ENCODE results near the gene TMEM147. TPM values are rescaled to one million over a fixed set of nuclear protein-coding genes. Genes with fewer than 3 reads are reported as not detected.

TMEM147 gene
- total and polyA plus RNA-seq, 2 donors (not counting 3 experiments of a cell fraction or from before 2014, with no cell fraction given), result 75.8 to 214 TPM

DNA sequence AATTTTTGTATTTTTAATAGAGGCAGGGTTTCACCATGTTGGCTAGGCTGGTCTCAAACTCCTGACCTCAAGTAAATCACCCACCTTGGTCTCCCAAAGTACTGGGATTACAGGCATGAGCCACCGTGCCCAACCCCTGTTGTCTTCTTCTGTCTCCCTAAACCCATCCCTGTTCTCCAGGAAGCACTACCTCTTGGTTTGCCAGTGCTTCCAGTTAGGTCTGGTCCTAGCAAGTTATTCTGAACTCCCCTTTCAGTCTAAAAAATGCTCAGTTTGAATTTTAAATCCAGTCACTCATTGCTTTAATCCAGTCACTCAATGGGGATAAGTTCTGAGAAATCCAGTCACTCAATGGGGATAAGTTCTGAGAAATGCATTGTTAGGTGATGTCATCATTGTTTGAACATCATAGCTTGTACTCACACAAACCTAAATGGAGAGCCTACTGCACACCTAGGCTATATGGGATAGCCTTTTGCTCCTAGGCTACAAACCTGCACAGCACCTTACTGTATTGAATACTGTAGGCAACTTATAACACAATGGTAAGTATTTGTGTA is 26.1 kb downstream of the TMEM147 start:
- TF ChIP-seq POLR2AphosphoS5 (IDR thresholded peaks at IDR 0.05; ENCODE audit: insufficient read depth, low read depth, low read length) (no peak), MYC (IDR thresholded peaks at IDR 0.05; ENCODE audit: low read depth, low read length) (no peak), JUN (IDR thresholded peaks at IDR 0.05; ENCODE audit: borderline replicate concordance, insufficient read depth, insufficient read length, low read depth) (no peak), GATA2 (IDR thresholded peaks at IDR 0.05; ENCODE audit: insufficient read depth, insufficient read length, low read depth, low read length) (no peak), FOS (IDR thresholded peaks at IDR 0.05; ENCODE audit: borderline replicate concordance, insufficient read depth, low read length) (no peak), EZH2 (IDR thresholded peaks at IDR 0.05; ENCODE audit: borderline replicate concordance, low read depth, low read length, severe bottlenecking) (no peak), POLR2A (IDR thresholded peaks at IDR 0.05; ENCODE audit: low read depth, low read length) (no peak)
- TF ChIP-seq, protein P1, sequence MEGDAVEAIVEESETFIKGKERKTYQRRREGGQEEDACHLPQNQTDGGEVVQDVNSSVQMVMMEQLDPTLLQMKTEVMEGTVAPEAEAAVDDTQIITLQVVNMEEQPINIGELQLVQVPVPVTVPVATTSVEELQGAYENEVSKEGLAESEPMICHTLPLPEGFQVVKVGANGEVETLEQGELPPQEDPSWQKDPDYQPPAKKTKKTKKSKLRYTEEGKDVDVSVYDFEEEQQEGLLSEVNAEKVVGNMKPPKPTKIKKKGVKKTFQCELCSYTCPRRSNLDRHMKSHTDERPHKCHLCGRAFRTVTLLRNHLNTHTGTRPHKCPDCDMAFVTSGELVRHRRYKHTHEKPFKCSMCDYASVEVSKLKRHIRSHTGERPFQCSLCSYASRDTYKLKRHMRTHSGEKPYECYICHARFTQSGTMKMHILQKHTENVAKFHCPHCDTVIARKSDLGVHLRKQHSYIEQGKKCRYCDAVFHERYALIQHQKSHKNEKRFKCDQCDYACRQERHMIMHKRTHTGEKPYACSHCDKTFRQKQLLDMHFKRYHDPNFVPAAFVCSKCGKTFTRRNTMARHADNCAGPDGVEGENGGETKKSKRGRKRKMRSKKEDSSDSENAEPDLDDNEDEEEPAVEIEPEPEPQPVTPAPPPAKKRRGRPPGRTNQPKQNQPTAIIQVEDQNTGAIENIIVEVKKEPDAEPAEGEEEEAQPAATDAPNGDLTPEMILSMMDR (IDR thresholded peaks at IDR 0.05; ENCODE audit: extremely low read depth in 1 of 2, insufficient read depth in 1 of 2, low read depth in 1 of 2, low read length in 2 of 2), result no peak
- TF ChIP-seq, protein P2, sequence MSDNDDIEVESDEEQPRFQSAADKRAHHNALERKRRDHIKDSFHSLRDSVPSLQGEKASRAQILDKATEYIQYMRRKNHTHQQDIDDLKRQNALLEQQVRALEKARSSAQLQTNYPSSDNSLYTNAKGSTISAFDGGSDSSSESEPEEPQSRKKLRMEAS (IDR thresholded peaks at IDR 0.05; ENCODE audit: insufficient read depth, insufficient read length), result no peak
- dilution Hi-C loops (cut with MboI; ENCODE audit: extremely low pct_ligation_motif_present, low sequenced_read_pairs), result no loop called here
- FAIRE-seq (no peak), DNase-seq (ENCODE audit: low read depth, low spot score) (no peak)
- H4K20me1 ChIP-seq (replicated peaks; ENCODE audit: control insufficient read depth, extremely low read depth, insufficient read depth, low read length), result no peaks in the 10 kb centered on the region
- no peaks in the 10 kb centered on the region for H3K27me3 ChIP-seq (ENCODE audit: control insufficient read depth in 2 of 2, insufficient read depth in 2 of 2, low read length in 2 of 2)
- no peak overlapping the region for H2AFZ ChIP-seq (ENCODE audit: low read depth, low read length)
- intact Hi-C loops (cut with micrococcal nuclease), result no loop called here
- no peak overlapping the region for H3K4me2 ChIP-seq (ENCODE audit: insufficient read depth, low read length)
- H3K9me1 ChIP-seq (replicated peaks; ENCODE audit: control insufficient read depth, extremely low read depth, insufficient read depth, low read length), result no peaks in the 10 kb centered on the region
- H3K4me3 ChIP-seq (replicated peaks in 1 of 3; ENCODE audit: insufficient read depth in 1 of 3, low read depth in 1 of 3, low read length in 3 of 3), result no peak overlapping the region
- no peaks in the 10 kb centered on the region for H3K4me1 ChIP-seq (ENCODE audit: control insufficient read depth, extremely low read depth, insufficient read depth, low read length)
- no peaks in the 10 kb centered on the region for H3K9me3 ChIP-seq (replicated peaks; ENCODE audit: control insufficient read depth, insufficient read depth, low read length)
- no peaks in the 10 kb centered on the region for H3K36me3 ChIP-seq (ENCODE audit: control insufficient read depth in 2 of 2, extremely low read depth in 1 of 2, insufficient read depth in 2 of 2, low read length in 2 of 2)
- no peaks in the 10 kb centered on the region for H3K79me2 ChIP-seq (ENCODE audit: control insufficient read depth, insufficient read depth, low read length)
- ChIA-PET POLR2A (no interaction called here), CTCF (interaction anchor here (0.6 kb wide), 1 partner anchor 15 kb away, joined by 3 read pairs; no protein-coding TSS in a partner anchor)
- H3K27ac ChIP-seq (ENCODE audit: insufficient read depth, low read depth, low read length), result no peak overlapping the region
- no TSS peak for BruUV-seq (replicated peaks)
- no peak overlapping the region for H3K9ac ChIP-seq (replicated peaks; ENCODE audit: extremely low read depth, insufficient read depth, low read length)
